Astrocyte of the spinal cord (primary cell): ENCODE data around the gene HOXD3.

Source experiments
- DNase-seq: peaks from one replicate; pipeline ENCODE4 v3.0.0; 2011; ENCODE audit warnings: low read depth, low spot score
- H3K4me3 ChIP-seq: 2 replicates; pipeline ENCODE4 v1.5.1; 2011; ENCODE audit warnings: low read depth, mild to moderate bottlenecking, low read length, moderate library complexity
- in situ Hi-C: cut with HindIII; loops from 2 replicates; pipeline ENCODE4 v1.10.0; 2017; ENCODE audit warnings: low sequenced_read_pairs
- TF ChIP-seq, protein P1 (sequence below): IDR thresholded peaks from 2 replicates; pipeline ENCODE4 v1.5.1; 2012; ENCODE audit warnings: low read depth, mild to moderate bottlenecking, low read length, inconsistent platforms

Gene HOXD3

DNA sequence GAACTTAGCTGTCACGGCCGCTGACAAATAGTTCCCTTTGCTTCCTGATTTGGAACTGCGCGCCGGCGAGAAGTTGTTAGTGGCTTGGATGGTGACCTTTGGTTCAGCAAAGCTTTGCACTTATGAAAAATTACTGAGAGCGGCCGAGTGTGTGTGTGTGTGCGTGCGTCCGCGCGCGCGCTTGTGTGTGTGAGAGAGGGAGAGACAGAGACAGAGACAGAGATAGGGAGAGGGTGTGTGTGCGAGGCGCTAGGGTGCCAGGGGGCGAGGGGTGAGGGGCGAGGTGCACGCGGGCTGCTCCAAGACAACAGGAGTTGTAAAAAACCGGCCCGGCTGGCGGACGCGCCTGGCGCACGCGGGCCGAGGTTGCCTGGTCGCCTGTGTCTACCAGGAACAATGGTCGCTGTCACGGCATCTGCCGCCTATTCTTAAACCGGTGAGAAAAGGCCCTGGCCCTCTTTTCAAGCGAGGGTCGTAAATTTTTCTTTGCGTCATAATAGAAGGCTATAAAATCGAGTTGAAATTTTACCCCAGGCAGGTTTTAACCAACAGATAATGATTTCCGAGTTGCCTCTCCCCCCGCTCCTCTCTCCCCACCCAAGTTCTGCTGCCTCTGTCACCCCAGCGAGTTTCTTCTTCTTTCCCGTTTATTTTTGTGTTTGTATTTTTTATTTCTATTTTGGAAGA is 535 bp downstream of the HOXD3 start:
- peak overlapping the region; percentile 32 for H3K4me3 ChIP-seq
- TF ChIP-seq, protein P1, sequence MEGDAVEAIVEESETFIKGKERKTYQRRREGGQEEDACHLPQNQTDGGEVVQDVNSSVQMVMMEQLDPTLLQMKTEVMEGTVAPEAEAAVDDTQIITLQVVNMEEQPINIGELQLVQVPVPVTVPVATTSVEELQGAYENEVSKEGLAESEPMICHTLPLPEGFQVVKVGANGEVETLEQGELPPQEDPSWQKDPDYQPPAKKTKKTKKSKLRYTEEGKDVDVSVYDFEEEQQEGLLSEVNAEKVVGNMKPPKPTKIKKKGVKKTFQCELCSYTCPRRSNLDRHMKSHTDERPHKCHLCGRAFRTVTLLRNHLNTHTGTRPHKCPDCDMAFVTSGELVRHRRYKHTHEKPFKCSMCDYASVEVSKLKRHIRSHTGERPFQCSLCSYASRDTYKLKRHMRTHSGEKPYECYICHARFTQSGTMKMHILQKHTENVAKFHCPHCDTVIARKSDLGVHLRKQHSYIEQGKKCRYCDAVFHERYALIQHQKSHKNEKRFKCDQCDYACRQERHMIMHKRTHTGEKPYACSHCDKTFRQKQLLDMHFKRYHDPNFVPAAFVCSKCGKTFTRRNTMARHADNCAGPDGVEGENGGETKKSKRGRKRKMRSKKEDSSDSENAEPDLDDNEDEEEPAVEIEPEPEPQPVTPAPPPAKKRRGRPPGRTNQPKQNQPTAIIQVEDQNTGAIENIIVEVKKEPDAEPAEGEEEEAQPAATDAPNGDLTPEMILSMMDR: no peak
- in situ Hi-C loops: no loop called here
- no peak for DNase-seq

DNA sequence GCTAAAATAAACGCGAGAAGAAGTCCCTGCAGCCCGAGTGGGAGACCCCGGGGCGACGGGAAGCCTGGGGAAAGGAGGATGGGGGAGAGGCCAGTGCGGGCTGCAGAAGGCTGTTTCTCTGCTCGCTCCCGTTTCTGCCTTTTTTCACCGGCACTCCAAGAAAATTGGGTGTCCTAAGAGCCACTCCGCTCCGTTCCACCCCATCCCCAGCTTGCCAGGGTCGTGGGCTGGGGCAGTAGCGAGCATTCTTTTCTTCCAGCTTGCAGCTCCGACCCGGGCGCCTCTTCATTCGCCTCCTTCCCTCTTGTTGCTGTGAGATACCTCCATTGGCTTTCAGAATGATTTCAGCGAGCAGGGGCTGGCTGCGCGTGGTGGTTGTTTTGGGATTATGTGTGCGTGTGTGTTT is 1.1 kb downstream of the HOXD3 start:
- TF ChIP-seq, protein P1: no peak
- in situ Hi-C loops: no loop called here
- H3K4me3 ChIP-seq: peak overlapping the region; percentile 32
- no peak for DNase-seq

DNA sequence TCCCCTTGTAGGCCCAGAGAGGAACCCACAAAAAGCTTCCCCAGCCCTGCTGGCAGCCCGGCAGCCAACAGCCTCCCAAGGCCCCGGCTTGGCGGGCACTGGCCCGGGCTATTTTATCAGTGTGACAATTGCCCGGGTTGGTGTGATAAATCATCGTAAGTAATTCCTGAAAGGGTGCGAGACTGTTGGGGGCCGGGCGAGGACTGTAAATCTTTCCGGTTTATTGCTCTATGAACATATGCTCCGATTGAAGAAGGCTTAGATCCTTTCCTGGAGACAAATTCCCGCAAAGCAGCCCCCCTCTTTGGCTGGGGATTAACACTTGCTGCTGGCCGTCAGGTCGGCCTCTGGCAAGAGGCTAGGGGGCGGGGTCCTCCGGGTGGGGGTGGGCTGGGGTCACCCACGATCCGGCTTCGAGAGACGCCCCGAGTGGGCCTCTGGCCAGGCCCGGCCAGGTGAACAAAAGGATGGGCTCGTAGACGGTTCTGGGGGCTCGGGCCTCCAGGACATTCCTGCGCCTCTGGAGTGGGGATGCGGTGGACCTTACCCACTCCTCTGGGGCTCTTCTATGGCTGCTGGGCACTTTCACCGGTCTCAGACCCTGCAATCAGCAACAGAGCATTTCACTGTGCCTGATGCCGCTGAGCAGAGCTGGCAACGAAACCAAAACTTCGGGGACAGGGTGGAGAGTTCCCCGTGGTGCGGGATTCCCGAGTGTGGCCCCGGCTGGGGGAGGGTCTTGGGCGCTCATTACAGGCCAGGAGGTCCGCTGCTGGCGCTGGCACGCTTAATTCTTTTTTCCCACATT is 2.0 kb downstream of the HOXD3 start:
- DNase-seq: no peak
- in situ Hi-C loops: no loop called here
- TF ChIP-seq, protein P1: no peak
- H3K4me3 ChIP-seq: no peak overlapping the region

DNA sequence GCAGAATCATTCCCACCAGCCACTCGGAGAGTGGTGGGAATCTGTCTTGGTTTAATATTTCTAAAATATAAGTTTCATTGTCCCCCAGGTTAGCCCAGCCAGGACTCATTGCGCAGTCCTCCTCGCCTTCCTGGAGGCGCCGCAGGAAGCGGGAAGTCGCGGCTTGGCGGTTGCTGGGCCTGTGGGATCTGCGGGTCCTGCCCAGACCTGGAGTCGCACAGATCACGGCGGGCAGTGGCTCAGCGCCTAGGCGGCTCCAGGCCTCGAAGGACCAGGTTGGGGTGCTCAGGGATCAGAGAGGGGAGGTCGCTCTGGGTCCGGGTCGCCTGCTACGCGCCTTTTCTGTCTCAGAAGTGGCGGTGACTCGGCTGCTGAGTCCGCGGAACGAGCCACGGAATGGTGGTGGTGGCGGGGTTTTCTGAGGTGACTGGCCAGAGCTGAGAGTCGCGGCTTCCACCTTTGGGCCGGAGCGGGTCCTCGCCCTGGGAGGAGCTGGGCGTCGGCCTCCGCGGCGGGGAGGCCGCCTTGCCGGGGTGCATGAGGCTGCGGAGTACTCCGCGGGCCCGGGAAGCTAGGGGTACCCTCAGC is 2.6 kb downstream of the HOXD3 start:
- in situ Hi-C loops: no loop called here
- DNase-seq: no peak
- TF ChIP-seq, protein P1: no peak
- no peak overlapping the region for H3K4me3 ChIP-seq

DNA sequence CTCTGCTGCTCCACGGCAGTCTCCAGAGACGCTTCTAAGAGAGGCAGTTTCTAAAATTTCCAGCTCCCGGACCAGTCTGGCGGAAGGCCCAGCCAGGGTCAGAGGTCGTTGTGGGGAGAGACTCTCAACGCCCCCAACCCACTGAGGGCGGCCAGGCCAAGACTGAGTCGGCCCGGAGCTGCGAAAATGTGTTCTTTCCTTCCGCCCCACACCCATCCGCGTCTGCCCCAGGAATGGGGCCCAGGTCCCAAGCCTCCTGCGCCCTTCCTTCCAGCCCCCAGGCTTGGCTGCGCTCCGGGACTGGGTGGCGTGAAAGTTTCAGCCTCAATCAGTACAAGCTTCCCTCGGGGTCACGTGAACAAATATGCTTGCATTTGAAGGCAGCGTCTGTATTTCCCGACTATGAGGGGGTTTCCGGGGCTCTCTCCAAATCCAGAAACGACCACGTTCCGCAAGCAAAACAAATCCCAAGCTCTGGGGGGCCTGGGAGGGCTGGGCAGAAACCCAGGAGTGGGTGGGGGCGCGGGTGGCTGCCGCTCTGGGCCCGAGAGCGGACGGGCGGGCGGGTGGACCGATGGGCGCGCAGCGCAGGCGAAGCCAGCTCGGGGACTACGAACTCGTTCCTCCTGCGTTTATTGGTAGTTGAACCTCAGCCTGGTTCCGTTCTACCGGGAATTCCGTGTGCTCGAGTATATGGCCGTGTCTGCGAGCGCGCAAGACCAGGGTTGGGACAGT is 3.3 kb downstream of the HOXD3 start:
- in situ Hi-C loops: no loop called here
- TF ChIP-seq, protein P1: no peak
- H3K4me3 ChIP-seq: no peak overlapping the region
- no peak for DNase-seq

DNA sequence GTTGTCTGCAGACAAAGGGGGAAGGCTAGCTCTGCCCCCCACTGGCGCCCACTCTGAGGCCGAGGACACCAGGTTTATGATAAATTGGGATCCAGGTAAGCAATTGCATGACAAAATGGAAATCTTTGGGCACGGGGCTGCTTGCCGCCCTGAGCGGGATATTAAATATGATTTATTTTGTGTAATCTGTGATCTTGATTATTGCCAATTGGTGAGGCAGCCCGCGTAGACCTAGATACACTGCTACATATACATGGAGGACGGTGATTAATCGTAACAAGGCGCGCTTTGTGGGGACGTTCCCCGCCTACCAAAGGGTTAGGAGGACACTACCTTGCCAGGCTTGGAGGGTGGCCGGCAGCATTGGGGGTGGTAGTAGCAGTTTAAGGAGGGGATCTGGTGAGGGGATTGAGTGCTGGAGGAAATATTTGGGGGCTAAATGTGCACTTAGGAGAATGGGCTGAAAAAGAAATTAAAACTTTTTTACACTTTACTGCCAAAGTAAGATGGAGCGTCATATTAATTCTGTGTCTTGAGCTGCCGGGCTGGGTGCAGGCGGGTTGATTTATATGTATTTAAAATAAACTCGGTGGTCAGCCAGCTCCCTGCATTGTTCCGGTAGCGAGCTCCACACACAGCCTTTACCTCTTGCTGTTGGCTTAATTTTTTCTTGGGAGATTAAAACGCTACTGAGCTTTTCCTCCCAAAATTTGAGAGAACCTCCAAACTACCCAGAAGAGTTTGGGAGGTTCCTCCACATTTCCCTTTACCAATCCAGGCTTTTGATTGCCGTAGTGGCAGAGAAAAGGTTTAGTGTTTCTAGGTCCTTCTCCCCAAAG is 4.1 kb downstream of the HOXD3 start:
- DNase-seq: no peak
- in situ Hi-C loops: no loop called here
- H3K4me3 ChIP-seq: no peak overlapping the region
- TF ChIP-seq, protein P1: no peak
